ENCODE measurements around the gene GSPT1. TPM values are rescaled to one million over a fixed set of nuclear protein-coding genes. Genes with fewer than 3 reads are reported as not detected.

The GSPT1 gene
- total RNA-seq, 2 experiments from 2014 or later, result 111 to 176 TPM

GRCh38 chr16:11901091-11901490 lies 14.7 kb downstream of the GSPT1 start:
- H3K9me3 Mint-ChIP-seq (ENCODE audit: low read depth), result no peaks in the 10 kb centered on the region
- DNase-seq (no peak), ATAC-seq (peak; percentile 53)
- CTCF ChIA-PET, result no interaction called here
- H3K27me3 Mint-ChIP-seq, result no peaks in the 10 kb centered on the region
- H3K36me3 Mint-ChIP-seq, result peaks cover 26% of the 10 kb centered on the region
- no peak overlapping the region for H3K4me3 Mint-ChIP-seq
- H3K4me1 Mint-ChIP-seq, result peaks cover 47% of the 10 kb centered on the region
- peak overlapping the region; percentile 49 for H3K27ac Mint-ChIP-seq

DNA sequence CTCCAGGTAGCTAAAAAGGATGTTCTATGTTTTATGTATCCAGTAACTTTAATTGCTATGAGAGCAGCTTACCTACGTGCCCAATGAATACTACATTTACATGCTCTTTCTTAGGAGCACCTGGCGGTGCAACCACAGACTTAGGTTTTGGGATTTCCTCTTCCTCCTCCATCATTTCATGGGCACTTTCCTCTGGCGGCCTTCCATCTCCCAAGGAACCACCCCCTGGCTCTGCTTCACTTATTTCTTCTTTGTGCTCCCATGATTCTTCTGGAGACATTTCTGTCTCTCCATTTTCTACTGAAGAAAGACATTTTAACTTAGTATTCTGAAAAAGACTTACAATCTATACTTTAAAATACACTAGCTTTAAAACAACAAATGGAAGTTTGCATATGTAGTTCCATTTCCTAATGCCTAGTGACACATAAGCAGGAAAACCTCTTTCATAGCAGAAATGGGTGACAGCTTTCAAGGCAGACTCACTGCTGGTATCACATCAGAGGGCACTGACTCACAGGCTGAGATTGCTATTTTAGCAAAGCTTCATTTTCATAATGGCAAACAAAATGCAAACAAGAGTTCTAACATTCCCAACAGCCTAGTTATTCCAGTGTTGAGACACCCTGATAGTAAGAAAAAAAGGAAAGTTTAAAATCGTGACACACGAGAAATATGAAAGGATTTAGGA lies 19.1 kb downstream of the GSPT1 start:
- Mint-ChIP-seq H3K36me3 (peaks cover 32% of the 10 kb centered on the region), H3K4me3 (no peak overlapping the region), H3K27me3 (no peaks in the 10 kb centered on the region), H3K27ac (no peak overlapping the region), H3K4me1 (peaks cover 37% of the 10 kb centered on the region), H3K9me3 (ENCODE audit: low read depth) (no peaks in the 10 kb centered on the region)
- DNase-seq (no peak), ATAC-seq (no peak)
- CTCF ChIA-PET, result no interaction called here

DNA sequence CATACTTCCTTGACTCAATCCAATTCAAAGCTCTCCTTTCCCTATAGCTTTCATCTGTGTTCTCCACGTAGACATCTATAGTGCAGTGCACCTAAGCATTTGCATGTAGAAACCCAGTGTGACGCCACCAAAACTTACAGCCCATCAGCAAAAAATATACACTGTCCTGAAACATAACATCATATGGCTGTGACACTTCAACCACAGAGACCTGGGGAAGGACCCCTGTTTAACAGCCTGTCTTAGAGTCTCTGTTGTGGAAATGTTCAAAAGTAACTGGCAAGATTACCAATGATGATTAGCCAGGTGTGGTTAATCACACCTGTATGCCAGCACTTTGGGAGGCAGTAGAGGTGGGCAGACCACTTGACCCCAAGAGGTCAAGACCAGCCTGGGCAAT lies 22.2 kb downstream of the GSPT1 start:
- ATAC-seq (no peak), DNase-seq (no peak)
- Mint-ChIP-seq H3K27ac (no peak overlapping the region), H3K9me3 (ENCODE audit: low read depth) (no peaks in the 10 kb centered on the region), H3K27me3 (no peaks in the 10 kb centered on the region), H3K36me3 (peaks cover 37% of the 10 kb centered on the region), H3K4me3 (no peak overlapping the region), H3K4me1 (peaks cover 17% of the 10 kb centered on the region)
- CTCF ChIA-PET, result no interaction called here

GRCh38 chr16:11892761-11893160 lies 23.0 kb downstream of the GSPT1 start:
- Mint-ChIP-seq H3K36me3 (peaks cover 37% of the 10 kb centered on the region), H3K27ac (no peak overlapping the region), H3K4me1 (peaks cover 12% of the 10 kb centered on the region), H3K4me3 (no peak overlapping the region), H3K27me3 (no peaks in the 10 kb centered on the region), H3K9me3 (ENCODE audit: low read depth) (no peaks in the 10 kb centered on the region)
- no peak for DNase-seq
- ATAC-seq, result no peak
- CTCF ChIA-PET, result no interaction called here

DNA sequence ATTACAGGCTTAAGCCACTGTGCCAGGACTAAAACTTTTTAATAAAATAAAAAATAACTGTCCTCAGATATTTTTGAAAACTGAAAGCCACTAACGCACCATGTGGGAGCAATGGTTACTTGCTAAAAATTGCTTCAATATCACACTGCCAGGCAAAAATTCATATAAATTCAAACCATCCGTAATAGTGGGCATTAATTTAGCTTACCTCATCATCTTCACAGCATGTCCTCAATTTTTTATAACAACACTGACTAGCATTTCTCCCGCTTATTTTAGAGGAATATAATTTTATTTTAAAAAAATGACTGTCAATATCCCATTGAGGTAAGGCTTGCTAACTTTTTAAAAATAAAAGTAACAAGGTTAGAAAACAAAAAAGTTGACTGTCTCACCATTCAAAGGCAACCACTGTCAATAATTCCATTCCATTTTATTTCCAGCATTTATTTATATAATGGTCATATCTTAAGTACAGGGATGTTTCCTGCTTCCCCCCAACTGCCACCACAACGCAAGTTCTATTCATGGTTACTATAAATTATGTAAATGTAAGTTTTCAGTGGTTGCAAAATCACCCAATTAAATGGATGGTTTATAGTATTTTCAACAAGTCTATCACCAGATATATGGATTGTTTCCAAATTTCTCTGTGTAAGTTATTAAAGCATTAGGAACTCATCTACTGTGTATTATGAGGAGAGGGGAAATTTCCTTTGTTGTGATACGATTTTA lies 25.4 kb downstream of the GSPT1 start:
- no peak for ATAC-seq
- H3K27me3 Mint-ChIP-seq, result no peaks in the 10 kb centered on the region
- CTCF ChIA-PET, result interaction anchor here (1.4 kb wide), 1 partner anchor 10 kb away, joined by 4 read pairs; no protein-coding TSS in a partner anchor
- peaks cover 41% of the 10 kb centered on the region for H3K36me3 Mint-ChIP-seq
- H3K4me3 Mint-ChIP-seq, result no peak overlapping the region
- H3K4me1 Mint-ChIP-seq, result peaks cover 3% of the 10 kb centered on the region
- DNase-seq, result no peak
- no peak overlapping the region for H3K27ac Mint-ChIP-seq
- H3K9me3 Mint-ChIP-seq (ENCODE audit: low read depth), result no peaks in the 10 kb centered on the region

- DNase-seq, result no peak
- no peaks in the 10 kb centered on the region for H3K4me1 Mint-ChIP-seq
- no peaks in the 10 kb centered on the region for H3K9me3 Mint-ChIP-seq (ENCODE audit: low read depth)
- CTCF ChIA-PET, result interaction anchor here (0.7 kb wide), 1 partner anchor 140 kb away, joined by 3 read pairs; no protein-coding TSS in a partner anchor
- no peaks in the 10 kb centered on the region for H3K27me3 Mint-ChIP-seq
- no peak for ATAC-seq
- H3K27ac Mint-ChIP-seq, result no peak overlapping the region
- peaks cover 33% of the 10 kb centered on the region for H3K36me3 Mint-ChIP-seq
- H3K4me3 Mint-ChIP-seq, result no peak overlapping the region
These were observed 28.9 kb downstream of the GSPT1 start for GRCh38 chr16:11886881-11887280.

DNA sequence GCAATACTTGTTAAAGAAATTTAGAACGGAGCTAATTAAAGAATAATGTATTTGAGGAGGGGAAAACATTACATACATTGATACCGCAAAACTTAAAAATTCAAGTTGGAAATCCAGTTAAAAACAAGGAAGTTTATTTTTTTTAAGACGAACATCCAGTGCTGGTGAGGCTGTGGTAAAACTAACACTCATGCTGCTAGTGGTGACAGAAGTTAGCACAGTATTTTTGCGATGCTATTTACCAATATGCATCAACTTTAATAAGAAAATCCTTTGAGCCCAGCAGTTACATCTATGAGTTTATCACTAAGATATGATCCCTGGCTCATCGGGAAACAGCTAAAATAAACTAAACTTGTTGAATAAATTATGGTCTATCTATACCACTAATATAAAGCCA lies 31.7 kb downstream of the GSPT1 start:
- Mint-ChIP-seq H3K27me3 (no peaks in the 10 kb centered on the region), H3K9me3 (ENCODE audit: low read depth) (no peaks in the 10 kb centered on the region), H3K36me3 (peaks cover 38% of the 10 kb centered on the region), H3K4me1 (peaks cover 8% of the 10 kb centered on the region), H3K27ac (no peak overlapping the region), H3K4me3 (no peak overlapping the region)
- ATAC-seq (no peak), DNase-seq (no peak)
- CTCF ChIA-PET, result interaction anchor here (0.7 to 1.2 kb wide), 2 partner anchors 353 to 486 kb away, joined by 3 to 4 read pairs; no protein-coding TSS in a partner anchor

- CTCF ChIA-PET, result interaction anchor here (1.3 kb wide), 1 partner anchor 10 kb away, joined by 4 read pairs; no protein-coding TSS in a partner anchor
- DNase-seq (no peak), ATAC-seq (no peak)
- H3K9me3 Mint-ChIP-seq (ENCODE audit: low read depth), result no peaks in the 10 kb centered on the region
- no peaks in the 10 kb centered on the region for H3K27me3 Mint-ChIP-seq
- H3K36me3 Mint-ChIP-seq, result peaks cover 38% of the 10 kb centered on the region
- H3K4me3 Mint-ChIP-seq, result no peak overlapping the region
- peaks cover 8% of the 10 kb centered on the region for H3K4me1 Mint-ChIP-seq
- H3K27ac Mint-ChIP-seq, result peak overlapping the region; percentile 62
These were observed 35.7 kb downstream of the GSPT1 start for GRCh38 chr16:11880007-11880406.

DNA sequence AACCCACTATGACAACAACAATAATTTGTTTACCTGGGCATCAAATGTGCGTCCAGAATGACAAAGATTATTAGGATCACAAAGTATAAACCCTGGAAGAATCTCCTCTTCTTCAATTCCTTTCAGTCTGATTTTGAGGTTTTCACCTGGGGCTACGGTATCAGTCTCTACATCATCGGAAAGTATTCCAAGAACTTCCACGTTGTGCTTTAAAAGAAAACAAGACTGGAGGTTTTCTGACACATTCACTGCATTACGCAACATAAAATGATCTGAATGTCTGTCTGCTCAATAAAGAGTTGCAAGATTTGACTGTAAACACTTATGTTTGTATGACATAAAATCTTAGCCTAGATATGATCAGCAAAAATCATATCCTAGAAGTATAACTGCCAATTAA lies 38.4 kb downstream of the GSPT1 start:
- ATAC-seq (no peak), DNase-seq (no peak)
- Mint-ChIP-seq H3K36me3 (peaks cover 40% of the 10 kb centered on the region), H3K9me3 (ENCODE audit: low read depth) (no peaks in the 10 kb centered on the region), H3K27me3 (no peaks in the 10 kb centered on the region), H3K27ac (no peak overlapping the region), H3K4me3 (no peak overlapping the region), H3K4me1 (peaks cover 8% of the 10 kb centered on the region)
- CTCF ChIA-PET, result interaction anchor here (0.9 kb wide), 1 partner anchor 190 kb away, joined by 3 read pairs; no protein-coding TSS in a partner anchor

DNA sequence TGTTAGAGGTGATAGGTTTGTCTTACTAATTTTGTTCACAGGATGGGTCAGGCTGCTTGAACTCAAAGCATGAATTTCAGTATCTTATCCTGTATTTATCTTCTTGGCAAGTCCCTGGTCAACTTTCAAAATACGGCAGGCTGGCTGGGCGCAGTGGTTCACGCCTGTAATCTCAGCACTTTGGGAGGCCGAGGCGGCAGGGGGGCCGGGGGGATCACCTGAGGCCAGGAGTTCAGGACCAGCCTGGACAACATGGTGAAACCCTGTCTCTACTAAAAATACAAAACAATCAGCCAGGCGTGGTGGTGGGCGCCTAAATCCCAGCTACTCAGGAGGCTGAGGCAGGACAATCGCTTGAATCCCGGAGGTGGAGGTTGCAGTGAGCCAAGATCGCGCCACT lies 39.5 kb downstream of the GSPT1 start:
- CTCF ChIA-PET, result no interaction called here
- H3K4me1 Mint-ChIP-seq, result peaks cover 8% of the 10 kb centered on the region
- ATAC-seq (no peak), DNase-seq (no peak)
- H3K27ac Mint-ChIP-seq, result no peak overlapping the region
- H3K27me3 Mint-ChIP-seq, result no peaks in the 10 kb centered on the region
- H3K4me3 Mint-ChIP-seq, result no peak overlapping the region
- H3K36me3 Mint-ChIP-seq, result peaks cover 37% of the 10 kb centered on the region
- no peaks in the 10 kb centered on the region for H3K9me3 Mint-ChIP-seq (ENCODE audit: low read depth)

DNA sequence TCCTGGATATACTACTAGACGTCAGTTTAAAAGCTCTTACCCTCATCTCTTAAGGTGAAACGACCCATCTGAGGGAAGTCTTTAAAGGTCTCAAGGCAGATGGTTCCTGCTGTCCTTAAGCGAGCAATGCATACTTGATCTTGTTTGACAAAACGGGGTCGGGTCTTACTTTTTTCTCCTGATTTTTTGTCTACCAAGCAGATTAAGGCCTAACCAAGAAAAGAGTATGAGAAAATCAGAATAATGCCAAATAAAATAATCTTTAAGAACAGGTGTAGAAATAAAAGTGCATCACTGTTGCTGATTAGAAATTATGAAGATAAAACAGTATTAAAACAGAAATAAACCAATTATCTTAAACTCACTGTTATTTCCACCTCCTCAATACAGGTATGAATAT lies 40.0 kb downstream of the GSPT1 start:
- CTCF ChIA-PET, result no interaction called here
- peaks cover 36% of the 10 kb centered on the region for H3K36me3 Mint-ChIP-seq
- no peaks in the 10 kb centered on the region for H3K9me3 Mint-ChIP-seq (ENCODE audit: low read depth)
- peaks cover 8% of the 10 kb centered on the region for H3K4me1 Mint-ChIP-seq
- DNase-seq (no peak), ATAC-seq (no peak)
- no peak overlapping the region for H3K27ac Mint-ChIP-seq
- H3K4me3 Mint-ChIP-seq, result no peak overlapping the region
- H3K27me3 Mint-ChIP-seq, result no peaks in the 10 kb centered on the region

DNA sequence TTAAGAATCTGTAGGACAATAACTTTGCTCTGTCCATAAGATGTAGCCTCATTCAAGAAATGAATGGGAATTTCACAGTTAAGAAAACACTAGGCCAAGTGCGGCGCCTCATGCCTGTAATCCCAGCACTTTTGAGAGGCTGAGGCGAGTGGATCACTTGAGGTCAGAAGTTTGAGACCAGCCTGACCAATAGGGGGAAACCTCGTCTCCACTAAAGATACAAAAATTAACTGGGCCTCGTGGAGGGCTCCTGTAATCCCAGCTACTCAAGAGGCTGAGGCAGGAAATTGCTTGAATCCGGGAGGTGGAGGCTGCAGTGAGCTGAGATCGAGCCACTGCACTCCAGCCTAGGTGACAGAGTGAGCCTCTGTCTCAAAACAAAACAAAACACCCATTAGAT lies 44.6 kb downstream of the GSPT1 start:
- Mint-ChIP-seq H3K4me3 (no peak overlapping the region), H3K4me1 (peaks cover 2% of the 10 kb centered on the region), H3K27me3 (no peaks in the 10 kb centered on the region), H3K36me3 (peaks cover 23% of the 10 kb centered on the region), H3K27ac (no peak overlapping the region), H3K9me3 (ENCODE audit: low read depth) (no peaks in the 10 kb centered on the region)
- ATAC-seq (no peak), DNase-seq (no peak)
- CTCF ChIA-PET, result interaction anchor here (1.6 kb wide), 1 partner anchor 197 kb away, joined by 4 read pairs; no protein-coding TSS in a partner anchor

DNA sequence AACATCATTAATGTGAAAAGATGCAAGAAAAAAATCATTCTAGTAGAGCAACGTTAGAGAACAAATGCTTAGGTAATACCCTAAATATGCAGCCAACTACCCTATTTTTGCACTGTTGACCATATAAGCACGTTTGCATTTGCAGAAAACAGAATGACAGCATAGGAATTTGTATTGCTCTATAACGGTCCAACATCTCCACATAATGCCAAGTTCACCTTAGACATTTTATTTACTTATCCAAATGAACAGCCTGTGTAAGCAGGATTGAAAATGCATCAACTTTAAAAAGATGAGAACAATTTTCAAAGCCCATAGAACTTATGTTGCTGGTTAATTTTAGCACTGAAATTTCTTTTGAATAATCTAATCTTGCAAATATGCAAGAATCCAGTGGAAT lies 45.4 kb downstream of the GSPT1 start:
- H3K9me3 Mint-ChIP-seq (ENCODE audit: low read depth), result no peaks in the 10 kb centered on the region
- CTCF ChIA-PET, result no interaction called here
- H3K4me1 Mint-ChIP-seq, result peaks cover 2% of the 10 kb centered on the region
- ATAC-seq, result no peak
- H3K27me3 Mint-ChIP-seq, result no peaks in the 10 kb centered on the region
- no peak overlapping the region for H3K4me3 Mint-ChIP-seq
- H3K36me3 Mint-ChIP-seq, result peaks cover 18% of the 10 kb centered on the region
- no peak overlapping the region for H3K27ac Mint-ChIP-seq
- DNase-seq, result no peak
